D721Med (cell line): ENCODE measurements around the gene MAPK8IP1.

Source experiments
- DNase-seq: peaks from one replicate; pipeline ENCODE4 v3.0.0; 2011; ENCODE audit warnings: low spot score; ENCODE audit not compliant: insufficient read length
- FAIRE-seq: peaks from 2 replicates; lab custom pipeline; 2011; peaks lifted over from hg19 to GRCh38; lab: Jason Lieb, UNC
- CTCF ChIP-seq: IDR thresholded peaks from 2 replicates; pipeline ENCODE4 v1.5.1; 2012; ENCODE audit warnings: mild to moderate bottlenecking, control low read depth; ENCODE audit not compliant: insufficient read depth; ENCODE audit errors: missing control alignments

Gene MAPK8IP1

DNA sequence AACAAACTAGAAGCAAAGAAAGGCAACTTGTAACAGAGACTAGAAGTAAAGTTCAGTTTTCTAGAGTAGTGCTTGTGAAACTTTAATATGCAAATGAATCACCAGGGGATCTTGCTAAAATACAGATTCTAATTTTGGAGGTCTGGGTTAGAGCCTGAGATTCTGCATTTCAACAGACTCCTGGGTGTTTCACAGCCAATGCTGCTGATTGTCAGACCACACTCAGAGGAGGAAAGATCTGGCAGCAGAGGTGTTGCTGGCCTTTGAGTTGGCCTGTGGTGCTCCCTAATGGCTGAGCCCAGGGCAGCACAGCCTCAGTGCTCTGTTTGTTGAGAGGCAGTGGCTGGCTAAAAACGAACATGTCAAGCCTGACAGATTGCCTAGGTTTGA lies 32.7 kb upstream of the MAPK8IP1 start:
- no peak for DNase-seq
- no peak for FAIRE-seq
- TF ChIP-seq CTCF, result no peak

- FAIRE-seq, result no peak
- TF ChIP-seq CTCF, result no peak
- no peak for DNase-seq
Observed at GRCh38 chr11:45853332-45854219, 31.9 kb upstream of the MAPK8IP1 start.

GRCh38 chr11:45855308-45855707 lies 30.1 kb upstream of the MAPK8IP1 start:
- FAIRE-seq, result no peak
- DNase-seq, result no peak

GRCh38 chr11:45856044-45856468 lies 29.4 kb upstream of the MAPK8IP1 start:
- DNase-seq, result no peak
- TF ChIP-seq CTCF, result no peak
- FAIRE-seq, result no peak

More at GRCh38 chr11:45855308-45855707, 30.1 kb upstream of the MAPK8IP1 start:
- TF ChIP-seq CTCF, result no peak

GRCh38 chr11:45857961-45858474 lies 27.4 kb upstream of the MAPK8IP1 start:
- no peak for FAIRE-seq
- DNase-seq, result no peak
- TF ChIP-seq CTCF, result no peak

DNA sequence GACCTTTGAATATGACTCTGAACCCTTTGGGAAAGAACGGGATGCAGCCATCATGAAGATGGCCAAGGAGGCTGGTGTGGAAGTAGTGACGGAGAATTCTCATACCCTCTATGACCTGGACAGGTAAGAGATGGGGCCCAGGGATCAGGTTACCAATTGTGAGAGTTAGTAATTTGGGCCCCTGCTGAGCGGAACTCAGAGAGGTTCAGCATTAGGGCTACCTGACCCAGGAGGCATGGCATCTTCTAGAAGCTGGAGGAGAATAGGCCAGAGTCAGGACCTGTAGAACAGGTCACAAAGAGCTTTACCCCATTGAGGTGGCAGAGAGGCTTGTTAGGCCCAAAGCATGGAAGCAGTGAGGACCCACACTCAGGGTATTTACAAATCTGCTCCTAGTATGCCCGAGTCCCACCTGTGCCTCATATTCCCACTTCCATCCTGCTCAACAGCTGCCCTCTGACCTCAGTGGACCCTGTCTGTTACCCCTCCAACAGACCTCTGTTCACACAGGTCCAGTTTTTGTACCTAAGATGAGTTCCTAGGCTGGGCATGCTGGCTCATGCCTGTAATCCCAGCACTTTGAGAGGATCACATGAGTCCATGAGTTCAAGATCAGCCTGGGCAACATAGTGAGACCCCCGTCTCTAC lies 26.6 kb upstream of the MAPK8IP1 start:
- no peak for FAIRE-seq

More for the DNA sequence above, 26.6 kb upstream of the MAPK8IP1 start:
- DNase-seq, result no peak
- no peak for TF ChIP-seq CTCF
